Fibroblast of peridontal ligament (primary cell): ENCODE measurements around the gene GLI3.

Source experiments
- DNase-seq: peaks from one replicate; pipeline ENCODE4 v3.0.0-alpha.2; 2010; ENCODE audit errors: extremely low read depth

Gene GLI3

GRCh38 chr7:41972270-41972669 is 264.7 kb downstream of the GLI3 start:
- no peak for DNase-seq

- DNase-seq, result no peak
These were observed 265.3 kb downstream of the GLI3 start for GRCh38 chr7:41971640-41972187.

GRCh38 chr7:41970941-41971340 is 266.1 kb downstream of the GLI3 start:
- DNase-seq, result no peak

- peak; percentile 68 for DNase-seq
These were observed 267.4 kb downstream of the GLI3 start for GRCh38 chr7:41969561-41970105.

GRCh38 chr7:41967156-41967555 is 269.9 kb downstream of the GLI3 start:
- DNase-seq, result peak; percentile 94

GRCh38 chr7:41965951-41966505 is 271.0 kb downstream of the GLI3 start:
- DNase-seq, result no peak

GRCh38 chr7:41964849-41965745 is 271.9 kb downstream of the GLI3 start:
- no peak for DNase-seq

- no peak for DNase-seq
These were observed 272.7 kb downstream of the GLI3 start for GRCh38 chr7:41964183-41964753.

GRCh38 chr7:41956705-41957104 is 280.3 kb downstream of the GLI3 start:
- DNase-seq, result no peak

- DNase-seq, result peak; percentile 100
These were observed 280.9 kb downstream of the GLI3 start for GRCh38 chr7:41955893-41956675.

GRCh38 chr7:41955451-41955850 is 281.6 kb downstream of the GLI3 start:
- DNase-seq, result no peak

- DNase-seq, result no peak
These were observed 282.0 kb downstream of the GLI3 start for GRCh38 chr7:41954976-41955375.

GRCh38 chr7:41948503-41948902 is 288.5 kb downstream of the GLI3 start:
- DNase-seq, result no peak

GRCh38 chr7:41943094-41943577 is 293.9 kb downstream of the GLI3 start:
- peak; percentile 77 for DNase-seq

- DNase-seq, result peak; percentile 47
These were observed 294.4 kb downstream of the GLI3 start for GRCh38 chr7:41942468-41943093.

GRCh38 chr7:41940760-41941343 is 296.2 kb downstream of the GLI3 start:
- DNase-seq, result peak; percentile 82

GRCh38 chr7:41938371-41938770 is 298.6 kb downstream of the GLI3 start:
- no peak for DNase-seq

GRCh38 chr7:41933427-41933826 is 303.6 kb downstream of the GLI3 start:
- DNase-seq, result no peak

GRCh38 chr7:41931263-41931646 is 305.8 kb downstream of the GLI3 start:
- no peak for DNase-seq

GRCh38 chr7:41930538-41931262 is 306.3 kb downstream of the GLI3 start:
- no peak for DNase-seq
